Spleen (tissue), 11 donors: ENCODE data around the gene CCDC83. TPM values are rescaled to one million over a fixed set of nuclear protein-coding genes. Genes with fewer than 3 reads are reported as not detected.

Experiments
- DNase-seq: peaks from one replicate; pipeline ENCODE4 v3.0.0-alpha.2; 2020
- H3K27ac ChIP-seq, 8 donors: fragments of 200-600 bp; sonication (generic) in 7 of 8; 1 replicate in 4 of 8; 2 replicates in 4 of 8; pipeline versions ENCODE4 v1.5.0 to v1.8.0; 2016 to 2021; ENCODE audit warnings: inconsistent platforms in 4 of 8, mild to moderate bottlenecking in 4 of 8, moderate library complexity in 1 of 8
- H3K27me3 ChIP-seq, 7 donors: fragments of 200-600 bp; sonication (generic) in 6 of 7; replicated peaks in 1 of 7; 1 replicate in 4 of 7; 2 replicates in 3 of 7; pipeline versions ENCODE4 v1.5.0 to v1.8.0; 2016 to 2021; ENCODE audit warnings: inconsistent platforms in 3 of 7, mild to moderate bottlenecking in 1 of 7
- H3K36me3 ChIP-seq, 6 donors: fragments of 200-600 bp; sonication (generic) in 5 of 6; 1 replicate in 4 of 6; 2 replicates in 2 of 6; pipeline versions ENCODE4 v1.5.0 to v1.8.0; 2016 to 2021; ENCODE audit warnings: inconsistent platforms in 2 of 6
- H3K4me1 ChIP-seq, 6 donors: fragments of 200-600 bp; sonication (generic) in 5 of 6; 1 replicate in 3 of 6; 2 replicates in 3 of 6; pipeline versions ENCODE4 v1.5.0 to v1.8.0; 2016 to 2021; ENCODE audit warnings: inconsistent platforms in 3 of 6
- H3K4me3 ChIP-seq, 8 donors: fragments of 200-600 bp; sonication (generic) in 7 of 8; 1 replicate in 4 of 8; 2 replicates in 4 of 8; pipeline versions ENCODE4 v1.5.0 to v1.8.0; 2016 to 2021; ENCODE audit warnings: inconsistent platforms in 4 of 8, mild to moderate bottlenecking in 4 of 8, moderate library complexity in 2 of 8
- H3K9me3 ChIP-seq, 8 donors: fragments of 200-600 bp; sonication (generic) in 7 of 8; 1 replicate in 4 of 8; 2 replicates in 4 of 8; pipeline versions ENCODE4 v1.5.0 to v1.8.0; 2016 to 2021; ENCODE audit warnings: inconsistent platforms in 4 of 8
- CTCF ChIP-seq, 11 experiments: fragments of 200-600 bp in 7 of 11; fragments of 450-650 bp in 4 of 11; sonication (generic) in 4 of 11; IDR thresholded peaks in 8 of 11; conservative IDR thresholded peaks in 3 of 11; 1 replicate in 7 of 11; 2 replicates in 4 of 11; pipeline versions ENCODE4 v1.4.0 to v1.8.0; 2016 to 2021; ENCODE audit warnings: antibody characterized with exemption in 11 of 11, inconsistent platforms in 4 of 11, mild to moderate bottlenecking in 1 of 11
- POLR2A ChIP-seq, 3 donors: fragments of 450-650 bp; IDR thresholded peaks; one replicate each; pipeline ENCODE4 v1.5.1; 2017; ENCODE audit warnings: antibody characterized with exemption in 3 of 3, mild to moderate bottlenecking in 1 of 3
- POLR2AphosphoS5 ChIP-seq, 3 donors: sonication (generic); formaldehyde crosslinking; IDR thresholded peaks; one replicate each; pipeline ENCODE4 v1.5.1; 2017; ENCODE audit warnings: antibody characterized with exemption in 3 of 3
- whole genome bisulfite sequencing, 5 donors: extraction: QIAGEN DNeasy Blood & Tissue Kit in 3 of 5; methylation state at CpG; one replicate each; pipeline versions ENCODE4 v1.1.5 to v1.1.7; 2013 to 2018; 5-methylcytosine and 5-hydroxymethylcytosine counted together
- intact Hi-C: fragments of 100-400 bp; cut with DNase I; formaldehyde crosslinking; loops from one replicate; pipeline ENCODE4 v1.15.0; 2023; ENCODE audit warnings: low total_unique reads
- polyA plus RNA-seq, 3 donors: library from polyadenylated mRNA; stranded (reverse); fragments of 200-250 nt; gene quantifications; one replicate each; pipeline ENCODE4 v1.2.1, GENCODE V29; 2013
- total RNA-seq, 7 donors: library from RNA; depleted of rRNA in 3 of 7; stranded (reverse); fragments of >200 nt in 3 of 7; fragmentation: NEBNext Ultra II Directional in 4 of 7; extraction: Animal tissue kit (Norgen Biotek cat#: 25700) in 4 of 7; gene quantifications; one replicate each; pipeline versions ENCODE4 v1.1.0 to v1.2.1, GENCODE V29; 2016 to 2021
- donor health status: healthy with polysubstance abuse.
- donor health status: DM: no; HTN: no; CAD: no; lungs with moderate emphysema.
- donor health status: DM: no; HTN: no; CAD: no.
- donor health status: Bipolar disorder and iron deficiency.
- donor health status: healthy.
- donor health status: DM: no; HTN: no; CAD: no.
- donor health status: DM: yes; HTN: yes; CAD: no.

Gene CCDC83
- total and polyA plus RNA-seq, 10 donors: not detected

GRCh38 chr11:85945788-85946187 is 90.6 kb downstream of the CCDC83 start:
- no peak for TF ChIP-seq CTCF (IDR thresholded peaks at IDR 0.05 in 8 of 11, conservative IDR thresholded peaks at IDR 0.05 in 3 of 11)
- TF ChIP-seq POLR2AphosphoS5 (IDR thresholded peaks at IDR 0.05): peak in 1 of 3 donors; percentile 41
- Histone ChIP-seq H3K27me3 (no peaks in the 10 kb centered on the region), H3K4me3 (no peak overlapping the region), H3K36me3 (no peaks in the 10 kb centered on the region), H3K27ac (peak overlapping the region in 2 of 8 donors; percentile 67 to 79), H3K4me1 (peaks cover 6 to 51% (median 28%) of the 10 kb centered on the region in 6 donors), H3K9me3 (peaks cover 0 to 16% (median 4%) of the 10 kb centered on the region in 8 donors)
- intact Hi-C loops: no loop called here
- DNase-seq: no peak

GRCh38 chr11:85946221-85946620 is 91.0 kb downstream of the CCDC83 start:
- Histone ChIP-seq H3K4me3 (no peak overlapping the region), H3K4me1 (peaks cover 6 to 50% (median 28%) of the 10 kb centered on the region in 6 donors), H3K36me3 (no peaks in the 10 kb centered on the region), H3K27me3 (no peaks in the 10 kb centered on the region), H3K27ac (peak overlapping the region in 4 of 8 donors; percentile 57 to 79 (median 64)), H3K9me3 (peaks cover 0 to 18% (median 5%) of the 10 kb centered on the region in 8 donors)
- no peak for DNase-seq
- TF ChIP-seq POLR2AphosphoS5 (IDR thresholded peaks at IDR 0.05) (no peak), POLR2A (IDR thresholded peaks at IDR 0.05) (no peak), CTCF (IDR thresholded peaks at IDR 0.05 in 8 of 11, conservative IDR thresholded peaks at IDR 0.05 in 3 of 11) (no peak)
- intact Hi-C loops: no loop called here

GRCh38 chr11:85947431-85948272 is 92.5 kb downstream of the CCDC83 start:
- Histone ChIP-seq H3K4me3 (no peak overlapping the region), H3K27me3 (no peaks in the 10 kb centered on the region), H3K27ac (peak overlapping the region in 7 of 8 donors; percentile 30 to 79 (median 57)), H3K36me3 (no peaks in the 10 kb centered on the region), H3K4me1 (peaks cover 6 to 43% (median 28%) of the 10 kb centered on the region in 6 donors), H3K9me3 (peaks cover 0 to 28% (median 13%) of the 10 kb centered on the region in 8 donors)
- no peak for DNase-seq
- TF ChIP-seq POLR2AphosphoS5 (IDR thresholded peaks at IDR 0.05): peak in 1 of 3 donors; percentile 50
- TF ChIP-seq POLR2A (IDR thresholded peaks at IDR 0.05): no peak
- WGBS, 5 donors: 7 to 22% (median 8%) methylated on average over 5 of the region's 5 CpGs
- intact Hi-C loops: no loop called here

- Histone ChIP-seq H3K36me3 (peaks cover 0 to 10% (median 0%) of the 10 kb centered on the region in 6 donors), H3K27ac (peak overlapping the region in 6 of 8 donors; percentile 12 to 79 (median 58)), H3K9me3 (peaks cover 0 to 38% (median 22%) of the 10 kb centered on the region in 8 donors), H3K27me3 (no peaks in the 10 kb centered on the region), H3K4me3 (no peak overlapping the region), H3K4me1 (peaks cover 6 to 44% (median 28%) of the 10 kb centered on the region in 6 donors)
- DNase-seq: no peak
- 80 to 94% (median 93%) methylated on average over 2 of the region's 2 CpGs for WGBS, 5 donors
- intact Hi-C loops: no loop called here
- TF ChIP-seq CTCF (IDR thresholded peaks at IDR 0.05 in 8 of 11, conservative IDR thresholded peaks at IDR 0.05 in 3 of 11) (no peak), POLR2A (IDR thresholded peaks at IDR 0.05) (no peak), POLR2AphosphoS5 (IDR thresholded peaks at IDR 0.05) (peak in 1 of 3 donors; percentile 44)
These were observed 93.7 kb downstream of the CCDC83 start for GRCh38 chr11:85948884-85949283.
